ENCODE measurements around the gene ZNF787.
"Not testable (repeated sequence)": the region's sequence is repeated elsewhere in the genome, so short reads cannot be mapped to it uniquely, and the experiment has no call there.

Gene ZNF787

GRCh38 chr19:56105831-56106396 lies 15.2 kb downstream of the ZNF787 start:
- not testable (repeated sequence) for DNase-seq (ENCODE audit: low read depth)

- DNase-seq (ENCODE audit: low read depth) = peak; percentile 25
These were observed 15.9 kb downstream of the ZNF787 start for GRCh38 chr19:56105090-56105701.

- DNase-seq (ENCODE audit: low read depth) = no peak
These were observed 16.7 kb downstream of the ZNF787 start for GRCh38 chr19:56104423-56104822.

GRCh38 chr19:56103027-56103614 lies 18.0 kb downstream of the ZNF787 start:
- DNase-seq (ENCODE audit: low read depth) = no peak

- no peak for DNase-seq (ENCODE audit: low read depth)
These were observed 19.2 kb downstream of the ZNF787 start for GRCh38 chr19:56101746-56102535.

GRCh38 chr19:56101095-56101494 lies 20.0 kb downstream of the ZNF787 start:
- no peak for DNase-seq (ENCODE audit: low read depth)

GRCh38 chr19:56099638-56100539 lies 21.2 kb downstream of the ZNF787 start:
- no peak for DNase-seq (ENCODE audit: low read depth)

- no peak for DNase-seq (ENCODE audit: low read depth)
These were observed 22.1 kb downstream of the ZNF787 start for GRCh38 chr19:56098731-56099568.

GRCh38 chr19:56098237-56098636 lies 22.9 kb downstream of the ZNF787 start:
- not testable (repeated sequence) for DNase-seq (ENCODE audit: low read depth)

- no peak for DNase-seq (ENCODE audit: low read depth)
These were observed 23.3 kb downstream of the ZNF787 start for GRCh38 chr19:56097776-56098175.

GRCh38 chr19:56097306-56097705 lies 23.8 kb downstream of the ZNF787 start:
- no peak for DNase-seq (ENCODE audit: low read depth)

GRCh38 chr19:56096665-56097064 lies 24.4 kb downstream of the ZNF787 start:
- DNase-seq (ENCODE audit: low read depth) = no peak

GRCh38 chr19:56094449-56094848 lies 26.6 kb downstream of the ZNF787 start:
- DNase-seq (ENCODE audit: low read depth) = no peak

- no peak for DNase-seq (ENCODE audit: low read depth)
These were observed 28.1 kb downstream of the ZNF787 start for GRCh38 chr19:56092685-56093631.

- no peak for DNase-seq (ENCODE audit: low read depth)
These were observed 29.1 kb downstream of the ZNF787 start for GRCh38 chr19:56091751-56092546.

- no peak for DNase-seq (ENCODE audit: low read depth)
These were observed 30.0 kb downstream of the ZNF787 start for GRCh38 chr19:56091066-56091490.

GRCh38 chr19:56089344-56089743 lies 31.8 kb downstream of the ZNF787 start:
- no peak for DNase-seq (ENCODE audit: low read depth)

- no peak for DNase-seq (ENCODE audit: low read depth)
These were observed 32.4 kb downstream of the ZNF787 start for GRCh38 chr19:56088497-56089215.

All from stimulated activated CD8-positive, alpha-beta memory T cell treated with anti-CD3 and anti-CD28 coated beads, Interleukin-4, amount 100 ng/mL, for 24 hours (primary cell).